Activated CD8-positive, alpha-beta memory T cell treated with anti-CD3 and anti-CD28 coated beads, Interleukin-2, amount 50 U/mL, for 4 hours (primary cell): ENCODE measurements around the gene CNTD1.
"Not testable (repeated sequence)": the region's sequence is repeated elsewhere in the genome, so short reads cannot be mapped to it uniquely, and the experiment has no call there.

Source experiments
- DNase-seq: peaks from one replicate; pipeline ENCODE4 v3.0.0-alpha.2; 2020

CNTD1 gene

DNA sequence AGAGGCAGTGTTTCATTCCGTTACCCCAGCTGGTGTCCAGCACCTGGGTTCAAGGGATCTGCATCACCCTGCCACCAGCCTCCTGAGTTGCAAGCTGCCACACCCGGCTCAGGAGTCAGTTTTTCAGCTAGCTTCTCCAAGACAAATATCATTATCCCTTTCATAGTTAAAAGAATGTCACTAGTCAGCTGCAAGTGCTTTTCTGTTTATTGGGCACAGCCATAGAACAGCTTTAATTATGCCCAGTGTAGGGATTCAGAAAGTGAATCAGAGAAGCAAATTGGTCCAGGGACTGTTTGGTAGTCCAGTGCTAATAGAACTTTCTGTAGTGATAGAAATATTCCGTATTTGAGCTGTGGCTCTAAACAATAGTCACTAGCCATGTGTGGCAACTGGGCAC, 49.4 kb downstream of the CNTD1 start:
- DNase-seq, result no peak

- no peak for DNase-seq
Observed at GRCh38 chr17:42849031-42849430, 50.4 kb downstream of the CNTD1 start.

DNA sequence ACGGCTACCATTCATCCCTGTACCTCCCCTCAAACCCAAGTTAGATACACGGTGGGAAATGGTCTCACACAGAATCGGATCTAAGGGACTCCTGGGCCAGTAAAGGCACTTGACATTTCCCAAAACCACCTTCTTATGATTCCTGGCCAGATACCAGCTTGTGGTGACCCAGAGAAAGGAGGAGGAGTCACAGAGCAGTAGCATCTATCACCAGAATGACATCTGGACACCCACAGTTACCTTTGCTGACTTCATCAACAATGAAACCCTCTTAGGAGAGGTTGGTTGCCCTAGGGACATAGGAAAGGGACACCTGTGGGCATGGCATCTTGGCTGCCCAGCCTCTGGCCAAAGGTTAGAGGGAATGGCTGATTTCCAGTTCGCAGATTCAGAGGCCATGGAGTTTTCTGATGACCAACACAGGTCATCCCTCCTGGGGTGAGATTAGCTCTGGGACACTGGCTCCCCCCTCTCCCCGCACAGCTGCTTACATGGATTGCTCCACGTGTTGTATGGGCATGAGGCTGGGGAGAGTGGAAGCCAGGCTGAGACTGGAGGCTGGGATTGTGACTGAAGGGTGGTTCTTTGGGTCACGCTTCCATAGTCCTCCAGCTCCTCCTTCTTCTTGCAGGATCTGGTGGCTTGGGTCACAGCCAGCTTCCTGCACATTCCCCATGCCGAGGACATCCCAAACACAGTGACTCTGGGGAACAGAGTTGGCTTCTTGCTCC, 51.0 kb downstream of the CNTD1 start:
- no peak for DNase-seq

DNA sequence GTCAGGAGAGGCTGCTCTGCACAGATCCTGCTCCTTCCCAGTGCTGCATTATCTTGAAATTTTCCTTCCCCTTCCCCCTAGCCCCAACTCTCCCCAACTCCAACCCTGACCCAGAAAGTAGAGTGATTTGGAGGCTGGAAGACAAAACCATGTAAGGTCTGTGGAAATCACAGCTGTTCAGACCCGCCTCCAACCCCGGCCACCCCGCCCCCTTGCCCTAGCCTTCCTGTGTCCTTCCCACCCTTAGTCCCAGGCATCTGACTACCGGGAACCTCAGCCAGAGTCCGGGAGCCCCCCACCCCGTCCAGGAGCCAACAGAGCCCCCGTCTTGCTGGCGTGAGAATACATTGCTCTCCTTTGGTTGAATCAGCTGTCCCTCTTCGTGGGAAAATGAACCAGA, 52.3 kb downstream of the CNTD1 start, which contains the start of gene AOC3:
Gene AOC3, plus strand, starts transcription at position 246 of the 400 bp plus-strand sequence. Its CDS starts 145 bp downstream, at position 391.
- no peak for DNase-seq

DNA sequence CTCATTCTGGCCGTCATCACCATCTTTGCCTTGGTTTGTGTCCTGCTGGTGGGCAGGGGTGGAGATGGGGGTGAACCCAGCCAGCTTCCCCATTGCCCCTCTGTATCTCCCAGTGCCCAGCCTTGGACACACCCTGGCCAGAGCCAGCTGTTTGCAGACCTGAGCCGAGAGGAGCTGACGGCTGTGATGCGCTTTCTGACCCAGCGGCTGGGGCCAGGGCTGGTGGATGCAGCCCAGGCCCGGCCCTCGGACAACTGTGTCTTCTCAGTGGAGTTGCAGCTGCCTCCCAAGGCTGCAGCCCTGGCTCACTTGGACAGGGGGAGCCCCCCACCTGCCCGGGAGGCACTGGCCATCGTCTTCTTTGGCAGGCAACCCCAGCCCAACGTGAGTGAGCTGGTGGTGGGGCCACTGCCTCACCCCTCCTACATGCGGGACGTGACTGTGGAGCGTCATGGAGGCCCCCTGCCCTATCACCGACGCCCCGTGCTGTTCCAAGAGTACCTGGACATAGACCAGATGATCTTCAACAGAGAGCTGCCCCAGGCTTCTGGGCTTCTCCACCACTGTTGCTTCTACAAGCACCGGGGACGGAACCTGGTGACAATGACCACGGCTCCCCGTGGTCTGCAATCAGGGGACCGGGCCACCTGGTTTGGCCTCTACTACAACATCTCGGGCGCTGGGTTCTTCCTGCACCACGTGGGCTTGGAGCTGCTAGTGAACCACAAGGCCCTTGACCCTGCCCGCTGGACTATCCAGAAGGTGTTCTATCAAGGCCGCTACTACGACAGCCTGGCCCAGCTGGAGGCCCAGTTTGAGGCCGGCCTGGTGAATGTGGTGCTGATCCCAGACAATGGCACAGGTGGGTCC, 52.9 kb downstream of the CNTD1 start:
- DNase-seq, result not testable (repeated sequence)

GRCh38 chr17:42852351-42852750, 53.7 kb downstream of the CNTD1 start:
- DNase-seq, result no peak

DNA sequence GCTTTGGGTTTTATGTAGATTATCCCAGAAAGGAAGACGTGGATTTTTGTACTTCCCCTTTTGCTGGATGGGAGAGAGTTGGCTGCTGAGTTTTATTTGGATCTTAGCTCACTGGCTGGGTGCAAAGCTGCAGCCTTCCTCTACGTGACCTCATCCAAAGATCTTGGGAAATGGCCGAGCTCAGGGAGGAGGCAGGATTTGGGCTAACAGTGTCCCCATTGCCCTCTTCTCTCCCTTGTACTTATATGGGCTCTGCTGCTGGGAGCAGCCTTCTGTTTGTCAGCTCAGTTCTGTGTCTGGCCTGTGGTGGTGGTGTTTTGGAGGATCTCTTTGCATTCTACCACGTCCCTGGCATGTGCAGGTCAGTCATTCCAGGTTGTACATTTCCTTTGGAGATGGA, 54.3 kb downstream of the CNTD1 start:
- no peak for DNase-seq

DNA sequence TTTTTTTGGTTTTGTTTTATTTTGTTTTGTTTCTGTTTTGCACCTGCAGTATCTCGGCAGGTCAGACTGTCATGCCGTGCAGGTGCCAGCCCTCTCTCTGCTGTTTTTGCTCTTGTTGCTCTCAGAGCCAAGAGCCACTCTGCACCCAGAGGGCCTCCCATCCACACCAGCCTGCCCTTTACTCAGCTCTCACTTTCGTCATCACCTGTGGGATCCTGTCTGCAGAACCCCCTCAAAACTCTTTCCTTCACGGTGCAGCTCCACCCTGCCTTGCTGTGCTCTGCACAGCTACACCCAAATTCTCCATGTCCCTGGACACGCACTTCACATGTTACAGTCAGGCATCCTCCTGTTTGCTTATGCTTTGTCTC, 54.9 kb downstream of the CNTD1 start:
- no peak for DNase-seq

GRCh38 chr17:42853968-42854790, 55.5 kb downstream of the CNTD1 start:
- no peak for DNase-seq

DNA sequence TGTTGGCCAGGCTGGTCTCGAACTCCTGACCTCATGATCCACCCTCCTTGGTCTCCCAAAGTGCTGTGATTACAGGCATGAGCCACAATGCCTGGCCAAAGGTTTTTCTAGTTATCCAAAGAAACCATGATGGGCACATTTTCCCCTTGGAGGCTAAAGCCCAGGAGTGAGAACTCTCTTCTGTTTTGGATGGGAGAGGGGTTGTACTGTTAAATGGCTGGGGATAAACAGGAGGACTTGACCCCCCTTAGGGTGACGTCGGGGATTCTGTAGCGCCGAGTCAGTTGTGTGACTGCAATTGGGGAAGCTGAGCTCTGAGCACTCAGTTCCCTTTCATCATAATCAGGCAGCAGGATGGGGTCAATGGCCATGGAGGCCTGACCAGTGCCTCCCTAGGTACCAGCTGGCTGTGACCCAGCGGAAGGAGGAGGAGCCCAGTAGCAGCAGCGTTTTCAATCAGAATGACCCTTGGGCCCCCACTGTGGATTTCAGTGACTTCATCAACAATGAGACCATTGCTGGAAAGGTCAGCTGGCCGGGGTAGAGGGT, 56.5 kb downstream of the CNTD1 start:
- no peak for DNase-seq

- not testable (repeated sequence) for DNase-seq
Observed at GRCh38 chr17:42856093-42856492, 57.4 kb downstream of the CNTD1 start.

DNA sequence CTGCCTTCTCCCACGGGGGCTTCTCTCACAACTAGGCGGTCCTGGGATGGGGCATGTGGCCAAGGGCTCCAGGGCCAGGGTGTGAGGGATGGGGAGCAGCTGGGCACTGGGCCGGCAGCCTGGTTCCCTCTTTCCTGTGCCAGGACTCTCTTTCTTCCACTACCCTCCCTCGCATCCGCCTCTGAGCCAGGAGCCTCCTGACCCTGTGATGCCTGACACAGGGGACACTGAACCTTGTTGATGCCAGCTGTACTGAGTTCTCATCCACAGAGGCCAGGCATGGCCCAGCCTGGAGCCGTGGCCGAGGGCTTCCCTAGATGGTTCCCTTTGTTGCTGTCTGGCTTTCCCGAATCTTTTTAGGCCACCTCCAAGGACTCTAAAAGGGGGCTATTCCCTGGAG, 57.9 kb downstream of the CNTD1 start:
- not testable (repeated sequence) for DNase-seq

DNA sequence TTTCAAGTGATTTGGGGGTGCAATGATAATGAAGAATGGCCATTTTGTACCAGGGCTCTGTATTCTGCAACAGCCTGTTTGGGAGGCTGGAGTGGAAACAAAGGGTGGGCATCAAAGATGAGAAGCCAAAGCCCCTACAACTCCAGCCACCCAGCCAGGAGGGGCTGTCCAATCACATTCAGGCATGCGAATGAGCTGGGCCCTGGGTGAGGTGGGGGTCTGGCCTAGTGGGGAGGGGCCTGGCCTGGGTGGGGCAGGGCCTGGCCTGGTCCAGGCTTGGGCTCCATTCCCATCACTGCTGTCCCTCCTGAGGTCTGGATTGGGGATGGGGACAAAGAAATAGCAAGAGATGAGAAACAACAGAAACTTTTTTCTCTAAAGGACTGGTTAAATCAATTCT, 58.7 kb downstream of the CNTD1 start:
- DNase-seq, result no peak
